ENCODE data around the gene SUMF1.
"Not testable (repeated sequence)": the region's sequence is repeated elsewhere in the genome, so short reads cannot be mapped to it uniquely, and the experiment has no call there.

Gene SUMF1

GRCh38 chr3:4460334-4460733, 6.7 kb downstream of the SUMF1 start:
- no peak for DNase-seq

- DNase-seq: no peak
These were observed 8.1 kb downstream of the SUMF1 start for GRCh38 chr3:4458961-4459360.

- not testable (repeated sequence) for DNase-seq
These were observed 10.3 kb downstream of the SUMF1 start for GRCh38 chr3:4456780-4457179.

GRCh38 chr3:4454142-4454541, 12.9 kb downstream of the SUMF1 start:
- no peak for DNase-seq

GRCh38 chr3:4449043-4449805, 17.8 kb downstream of the SUMF1 start:
- no peak for DNase-seq

GRCh38 chr3:4448187-4448586, 18.9 kb downstream of the SUMF1 start:
- DNase-seq: no peak

GRCh38 chr3:4447295-4447999, 19.6 kb downstream of the SUMF1 start:
- no peak for DNase-seq

- no peak for DNase-seq
These were observed 26.1 kb downstream of the SUMF1 start for GRCh38 chr3:4440951-4441350.

GRCh38 chr3:4438296-4438695, 28.8 kb downstream of the SUMF1 start:
- DNase-seq: no peak

GRCh38 chr3:4432259-4432658, 34.8 kb downstream of the SUMF1 start:
- DNase-seq: no peak

GRCh38 chr3:4429648-4430350, 37.3 kb downstream of the SUMF1 start:
- no peak for DNase-seq

GRCh38 chr3:4426782-4427344, 40.2 kb downstream of the SUMF1 start:
- DNase-seq: peak; percentile 79

- peak; percentile 14 for DNase-seq
These were observed 40.7 kb downstream of the SUMF1 start for GRCh38 chr3:4426261-4426781.

- no peak for DNase-seq
These were observed 41.4 kb downstream of the SUMF1 start for GRCh38 chr3:4425707-4426106.

- no peak for DNase-seq
These were observed 42.0 kb downstream of the SUMF1 start for GRCh38 chr3:4425055-4425454.

- DNase-seq: peak; percentile 37
These were observed 45.9 kb downstream of the SUMF1 start for GRCh38 chr3:4421121-4421520.

- DNase-seq: no peak
These were observed 47.1 kb downstream of the SUMF1 start for GRCh38 chr3:4419920-4420319.

- DNase-seq: no peak
These were observed 47.7 kb downstream of the SUMF1 start for GRCh38 chr3:4419386-4419785.

- DNase-seq: no peak
These were observed 48.9 kb downstream of the SUMF1 start for GRCh38 chr3:4418156-4418555.

- DNase-seq: peak; percentile 45
These were observed 49.6 kb downstream of the SUMF1 start for GRCh38 chr3:4417449-4417848.

- DNase-seq: peak; percentile 46
These were observed 50.1 kb downstream of the SUMF1 start for GRCh38 chr3:4416961-4417360.

- DNase-seq: no peak
These were observed 50.6 kb downstream of the SUMF1 start for GRCh38 chr3:4416427-4416945.

GRCh38 chr3:4413467-4413866, 53.6 kb downstream of the SUMF1 start:
- DNase-seq: peak; percentile 28

Data from fibroblast of skin of abdomen (primary cell).